ENCODE results near the gene NIPSNAP3A.

Gene NIPSNAP3A

GRCh38 chr9:104775976-104776375, 28.5 kb downstream of the NIPSNAP3A start:
- H3K27me3 Mint-ChIP-seq (ENCODE audit: low read depth), result no peaks in the 10 kb centered on the region

GRCh38 chr9:104776797-104777196, 29.3 kb downstream of the NIPSNAP3A start:
- Mint-ChIP-seq H3K27ac (no peak overlapping the region), H3K9me3 (no peaks in the 10 kb centered on the region)

More at GRCh38 chr9:104775976-104776375, 28.5 kb downstream of the NIPSNAP3A start:
- Mint-ChIP-seq H3K4me1 (peaks cover 6% of the 10 kb centered on the region), H3K4me3 (no peak overlapping the region), H3K27ac (no peak overlapping the region), H3K36me3 (ENCODE audit: low read depth) (peaks cover 10% of the 10 kb centered on the region), H3K9me3 (no peaks in the 10 kb centered on the region)
- no peak for TF ChIP-seq CTCF (IDR thresholded peaks at IDR 0.05; ENCODE audit: unreplicated experiment in 3 of 3)

GRCh38 chr9:104778802-104779201, 31.3 kb downstream of the NIPSNAP3A start:
- TF ChIP-seq CTCF (IDR thresholded peaks at IDR 0.05; ENCODE audit: unreplicated experiment in 3 of 3), result no peak
- no peak overlapping the region for H3K4me3 Mint-ChIP-seq
- H3K4me1 Mint-ChIP-seq, result no peaks in the 10 kb centered on the region
- H3K27me3 Mint-ChIP-seq (ENCODE audit: low read depth), result no peaks in the 10 kb centered on the region
- no peak overlapping the region for H3K27ac Mint-ChIP-seq
- H3K9me3 Mint-ChIP-seq, result no peaks in the 10 kb centered on the region
- peaks cover 6% of the 10 kb centered on the region for H3K36me3 Mint-ChIP-seq (ENCODE audit: low read depth)

More at GRCh38 chr9:104776797-104777196, 29.3 kb downstream of the NIPSNAP3A start:
- no peaks in the 10 kb centered on the region for H3K27me3 Mint-ChIP-seq (ENCODE audit: low read depth)
- peaks cover 3% of the 10 kb centered on the region for H3K36me3 Mint-ChIP-seq (ENCODE audit: low read depth)
- peaks cover 6% of the 10 kb centered on the region for H3K4me1 Mint-ChIP-seq
- TF ChIP-seq CTCF (IDR thresholded peaks at IDR 0.05; ENCODE audit: unreplicated experiment in 3 of 3), result no peak
- no peak overlapping the region for H3K4me3 Mint-ChIP-seq

GRCh38 chr9:104779334-104779733, 31.9 kb downstream of the NIPSNAP3A start:
- Mint-ChIP-seq H3K27ac (no peak overlapping the region), H3K4me1 (no peaks in the 10 kb centered on the region), H3K36me3 (ENCODE audit: low read depth) (peaks cover 11% of the 10 kb centered on the region), H3K9me3 (no peaks in the 10 kb centered on the region), H3K4me3 (no peak overlapping the region), H3K27me3 (ENCODE audit: low read depth) (no peaks in the 10 kb centered on the region)
- TF ChIP-seq CTCF (IDR thresholded peaks at IDR 0.05; ENCODE audit: unreplicated experiment in 3 of 3), result no peak

- H3K27ac Mint-ChIP-seq, result no peak overlapping the region
- H3K4me1 Mint-ChIP-seq, result no peaks in the 10 kb centered on the region
- no peaks in the 10 kb centered on the region for H3K27me3 Mint-ChIP-seq (ENCODE audit: low read depth)
- peaks cover 17% of the 10 kb centered on the region for H3K36me3 Mint-ChIP-seq (ENCODE audit: low read depth)
- no peak overlapping the region for H3K4me3 Mint-ChIP-seq
- no peaks in the 10 kb centered on the region for H3K9me3 Mint-ChIP-seq
- no peak for TF ChIP-seq CTCF (IDR thresholded peaks at IDR 0.05; ENCODE audit: unreplicated experiment in 3 of 3)
These were observed 32.6 kb downstream of the NIPSNAP3A start for GRCh38 chr9:104779946-104780535.

- Mint-ChIP-seq H3K4me1 (no peaks in the 10 kb centered on the region), H3K36me3 (ENCODE audit: low read depth) (peaks cover 22% of the 10 kb centered on the region), H3K27ac (no peak overlapping the region), H3K9me3 (no peaks in the 10 kb centered on the region), H3K4me3 (no peak overlapping the region), H3K27me3 (ENCODE audit: low read depth) (no peaks in the 10 kb centered on the region)
- TF ChIP-seq CTCF (IDR thresholded peaks at IDR 0.05; ENCODE audit: unreplicated experiment in 3 of 3), result peak in 2 of 3 experiments; percentile 31 to 66
These were observed 33.4 kb downstream of the NIPSNAP3A start for GRCh38 chr9:104780796-104781395.
